GM12878 (cell line): ENCODE measurements around the gene TBC1D20.

Experiments used
- CTCF ChIP-seq, 3 experiments: IDR thresholded peaks in 2 of 3; conservative IDR thresholded peaks in 1 of 3; 2 replicates each; pipeline ENCODE4 v1.5.1; 2011; ENCODE audit warnings: low read depth in 3 of 3, low read length in 3 of 3, mild to moderate bottlenecking in 3 of 3, control low read depth in 2 of 3, moderate library complexity in 2 of 3, inconsistent platforms in 1 of 3, mixed read lengths in 1 of 3; ENCODE audit not compliant: control insufficient read depth in 2 of 3, insufficient read depth in 1 of 3; ENCODE audit errors: extremely low read depth in 1 of 3
- FOXK2 ChIP-seq: fragments of 450-650 bp; IDR thresholded peaks from 2 replicates; pipeline ENCODE4 v1.6.1; 2017; ENCODE audit warnings: mild to moderate bottlenecking, moderate library complexity

GRCh38 chr20:399182-399707, 63.1 kb downstream of the TBC1D20 start:
- TF ChIP-seq FOXK2 (no peak), CTCF (IDR thresholded peaks at IDR 0.05 in 2 of 3, conservative IDR thresholded peaks at IDR 0.05 in 1 of 3; ENCODE audit: control insufficient read depth in 2 of 3, extremely low read depth in 1 of 3, insufficient read depth in 1 of 3, low read depth in 3 of 3, low read length in 3 of 3) (no peak)
